ENCODE data around the gene GLB1L2.

The GLB1L2 gene

GRCh38 chr11:134394311-134394710 is 62.5 kb downstream of the GLB1L2 start:
- Histone ChIP-seq H3K36me3 (ENCODE audit: low read length) (no peaks in the 10 kb centered on the region), H3K27me3 (ENCODE audit: low read length) (no peaks in the 10 kb centered on the region), H4K20me1 (ENCODE audit: low read depth, low read length) (no peaks in the 10 kb centered on the region), H3K4me2 (ENCODE audit: low read depth, low read length, poor library complexity, severe bottlenecking) (no peak overlapping the region), H3K9me3 (ENCODE audit: insufficient read depth, low read length) (no peaks in the 10 kb centered on the region), H3K4me3 (ENCODE audit: insufficient read depth, low read length, poor library complexity, severe bottlenecking) (no peak overlapping the region), H3K9ac (ENCODE audit: low read length) (no peak overlapping the region), H3F3A (ENCODE audit: insufficient read depth) (no peaks in the 10 kb centered on the region), H2AFZ (ENCODE audit: low read depth, low read length, severe bottlenecking) (no peak overlapping the region), H3K79me2 (ENCODE audit: insufficient read depth, low read length) (no peaks in the 10 kb centered on the region), H3K27ac (ENCODE audit: low read depth, low read length) (no peak overlapping the region), H3K9me2 (replicated peaks; ENCODE audit: insufficient read depth, low read length) (no peaks in the 10 kb centered on the region)
- TF ChIP-seq CTCF (IDR thresholded peaks at IDR 0.05; ENCODE audit: insufficient read depth, low read length, poor library complexity, severe bottlenecking): no peak
- no peak for TF ChIP-seq EZH2phosphoT487 (conservative IDR thresholded peaks at IDR 0.05; ENCODE audit: low read length)

GRCh38 chr11:134395002-134395401 is 63.2 kb downstream of the GLB1L2 start:
- Histone ChIP-seq H3K36me3 (ENCODE audit: low read length) (no peaks in the 10 kb centered on the region), H3K9ac (ENCODE audit: low read length) (no peak overlapping the region), H3K4me3 (ENCODE audit: insufficient read depth, low read length, poor library complexity, severe bottlenecking) (no peak overlapping the region), H3K27me3 (ENCODE audit: low read length) (no peaks in the 10 kb centered on the region), H3K27ac (ENCODE audit: low read depth, low read length) (no peak overlapping the region), H3K9me2 (replicated peaks; ENCODE audit: insufficient read depth, low read length) (no peaks in the 10 kb centered on the region), H3F3A (ENCODE audit: insufficient read depth) (no peaks in the 10 kb centered on the region), H2AFZ (ENCODE audit: low read depth, low read length, severe bottlenecking) (no peak overlapping the region), H3K79me2 (ENCODE audit: insufficient read depth, low read length) (no peaks in the 10 kb centered on the region), H3K4me2 (ENCODE audit: low read depth, low read length, poor library complexity, severe bottlenecking) (no peak overlapping the region), H3K9me3 (ENCODE audit: insufficient read depth, low read length) (no peaks in the 10 kb centered on the region), H4K20me1 (ENCODE audit: low read depth, low read length) (no peaks in the 10 kb centered on the region)
- TF ChIP-seq CTCF (IDR thresholded peaks at IDR 0.05; ENCODE audit: insufficient read depth, low read length, poor library complexity, severe bottlenecking) (no peak), EZH2phosphoT487 (conservative IDR thresholded peaks at IDR 0.05; ENCODE audit: low read length) (no peak)

- no peaks in the 10 kb centered on the region for H3K36me3 ChIP-seq (ENCODE audit: low read length)
- no peaks in the 10 kb centered on the region for H3F3A ChIP-seq (ENCODE audit: insufficient read depth)
- H4K20me1 ChIP-seq (ENCODE audit: low read depth, low read length): no peaks in the 10 kb centered on the region
- H3K9ac ChIP-seq (ENCODE audit: low read length): no peak overlapping the region
- H3K27me3 ChIP-seq (ENCODE audit: low read length): no peaks in the 10 kb centered on the region
- H3K27ac ChIP-seq (ENCODE audit: low read depth, low read length): no peak overlapping the region
- no peak overlapping the region for H2AFZ ChIP-seq (ENCODE audit: low read depth, low read length, severe bottlenecking)
- no peak overlapping the region for H3K4me2 ChIP-seq (ENCODE audit: low read depth, low read length, poor library complexity, severe bottlenecking)
- H3K9me3 ChIP-seq (ENCODE audit: insufficient read depth, low read length): no peaks in the 10 kb centered on the region
- H3K9me2 ChIP-seq (replicated peaks; ENCODE audit: insufficient read depth, low read length): no peaks in the 10 kb centered on the region
- no peak for TF ChIP-seq EZH2phosphoT487 (conservative IDR thresholded peaks at IDR 0.05; ENCODE audit: low read length)
- no peak for TF ChIP-seq CTCF (IDR thresholded peaks at IDR 0.05; ENCODE audit: insufficient read depth, low read length, poor library complexity, severe bottlenecking)
- H3K4me3 ChIP-seq (ENCODE audit: insufficient read depth, low read length, poor library complexity, severe bottlenecking): no peak overlapping the region
- H3K79me2 ChIP-seq (ENCODE audit: insufficient read depth, low read length): no peaks in the 10 kb centered on the region
These were observed 65.7 kb downstream of the GLB1L2 start for GRCh38 chr11:134397304-134398078.
